GM21423 (cell line): ENCODE measurements around the gene LTC4S.
A peak's percentile ranks its signal among the peaks of the same experiment; 100 is the strongest.

ENCODE experiments used
- ATAC-seq: cut with Tn5 transposase; IDR thresholded peaks from one replicate; pipeline ENCODE4 v1.9.1; 2021; ENCODE audit warnings: mild to moderate bottlenecking, moderate library complexity; ENCODE audit not compliant: unreplicated experiment

The LTC4S gene

GRCh38 chr5:179805529-179806249, 11.9 kb downstream of the LTC4S start:
- peak; percentile 21 for ATAC-seq

GRCh38 chr5:179806250-179807048, 12.7 kb downstream of the LTC4S start, which contains the start of gene MGAT4B:
Gene MGAT4B (minus strand): TSS chr5:179806866. CDS start chr5:179806583, 283 bp downstream.
- peak; percentile 65 for ATAC-seq

- ATAC-seq: no peak
Measured at GRCh38 chr5:179812135-179812825, 18.5 kb downstream of the LTC4S start.

GRCh38 chr5:179812997-179813607, 19.3 kb downstream of the LTC4S start:
- no peak for ATAC-seq

- no peak for ATAC-seq
Measured at GRCh38 chr5:179814090-179814489, 20.3 kb downstream of the LTC4S start.

GRCh38 chr5:179815491-179816249, 21.9 kb downstream of the LTC4S start:
- no peak for ATAC-seq

GRCh38 chr5:179816401-179816795, 22.6 kb downstream of the LTC4S start:
- no peak for ATAC-seq

- no peak for ATAC-seq
Measured at GRCh38 chr5:179816796-179817469, 23.1 kb downstream of the LTC4S start.

GRCh38 chr5:179817470-179817840, 23.7 kb downstream of the LTC4S start:
- no peak for ATAC-seq

- no peak for ATAC-seq
Measured at GRCh38 chr5:179817890-179818745, 24.3 kb downstream of the LTC4S start.

GRCh38 chr5:179818746-179819295, 25.0 kb downstream of the LTC4S start:
- ATAC-seq: peak; percentile 65

GRCh38 chr5:179819296-179820126, 25.7 kb downstream of the LTC4S start:
- ATAC-seq: no peak

GRCh38 chr5:179820127-179820482, 26.3 kb downstream of the LTC4S start:
- no peak for ATAC-seq

GRCh38 chr5:179820483-179821297, 26.9 kb downstream of the LTC4S start, which contains the start of gene SQSTM1:
Gene SQSTM1 (plus strand): TSS chr5:179820905. CDS start chr5:179820937, 32 bp downstream.
- peak; percentile 35 for ATAC-seq

- peak; percentile 38 for ATAC-seq
Measured at GRCh38 chr5:179821298-179822058, 27.7 kb downstream of the LTC4S start.

GRCh38 chr5:179822059-179822432, 28.3 kb downstream of the LTC4S start:
- no peak for ATAC-seq
